Hepatocyte (in vitro differentiated cells): ENCODE data around the gene IGFL1.
"Not testable (repeated sequence)": the region's sequence is repeated elsewhere in the genome, so short reads cannot be mapped to it uniquely, and the experiment has no call there.

Source experiments
- CTCF ChIP-seq: fragments of 200-600 bp; sonication (generic); IDR thresholded peaks from 2 replicates; pipeline ENCODE4 v1.5.1; 2016; ENCODE audit warnings: antibody characterized with exemption, mild to moderate bottlenecking; ENCODE audit not compliant: poor library complexity
- EZH2 ChIP-seq: fragments of 200-600 bp; sonication (generic); IDR thresholded peaks from 2 replicates; pipeline ENCODE4 v1.6.1; 2016; ENCODE audit warnings: antibody characterized with exemption, mild to moderate bottlenecking, borderline replicate concordance

DNA sequence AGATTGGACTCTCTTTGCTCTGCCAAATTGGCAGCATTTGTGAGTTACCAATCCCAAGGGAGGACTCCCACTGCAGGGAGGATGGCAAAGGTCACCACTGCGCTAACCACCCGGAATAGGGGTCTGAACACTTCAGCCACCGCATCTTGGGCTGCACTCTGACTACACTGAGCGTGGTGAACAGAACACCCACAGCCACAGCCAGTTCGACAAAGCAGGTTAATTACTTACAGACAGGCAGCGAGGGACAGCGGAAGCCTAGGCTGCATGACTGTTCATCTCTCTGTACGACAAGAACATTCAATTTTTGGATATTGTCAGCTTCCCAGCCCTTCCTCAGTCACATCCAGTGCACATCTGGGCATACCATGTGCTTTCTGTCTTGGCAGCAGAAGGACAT lies 21.7 kb upstream of the IGFL1 start:
- not testable (repeated sequence) for TF ChIP-seq CTCF, EZH2
